Activated naive CD8-positive, alpha-beta T cell treated with anti-CD3 and anti-CD28 coated beads, Interleukin-2, amount 50 U/mL, for 24 hours (primary cell): ENCODE results near the gene TMC1.

ENCODE experiments used
- ATAC-seq: fragments of 150-1000 bp; cut with Tn5 transposase; one replicate; pipeline ENCODE4 v1.10.0; 2021
- DNase-seq: peaks from one replicate; pipeline ENCODE4 v3.0.0; 2021
- H3K27ac Mint-ChIP-seq: one replicate; pipeline ENCODE4 v1.8.0; 2021; ENCODE audit warnings: mild to moderate bottlenecking, mixed read lengths
- H3K27me3 Mint-ChIP-seq: one replicate; pipeline ENCODE4 v1.8.0; 2021; ENCODE audit warnings: mixed read lengths
- H3K36me3 Mint-ChIP-seq: one replicate; pipeline ENCODE4 v1.8.0; 2021; ENCODE audit warnings: low read depth, mixed read lengths
- H3K4me1 Mint-ChIP-seq: one replicate; pipeline ENCODE4 v1.8.0; 2021; ENCODE audit warnings: mixed read lengths
- H3K4me3 Mint-ChIP-seq: one replicate; pipeline ENCODE4 v1.8.0; 2021; ENCODE audit warnings: mild to moderate bottlenecking, moderate library complexity, mixed read lengths
- H3K9me3 Mint-ChIP-seq: one replicate; pipeline ENCODE4 v1.8.0; 2021; ENCODE audit warnings: mixed read lengths

TMC1 gene

DNA sequence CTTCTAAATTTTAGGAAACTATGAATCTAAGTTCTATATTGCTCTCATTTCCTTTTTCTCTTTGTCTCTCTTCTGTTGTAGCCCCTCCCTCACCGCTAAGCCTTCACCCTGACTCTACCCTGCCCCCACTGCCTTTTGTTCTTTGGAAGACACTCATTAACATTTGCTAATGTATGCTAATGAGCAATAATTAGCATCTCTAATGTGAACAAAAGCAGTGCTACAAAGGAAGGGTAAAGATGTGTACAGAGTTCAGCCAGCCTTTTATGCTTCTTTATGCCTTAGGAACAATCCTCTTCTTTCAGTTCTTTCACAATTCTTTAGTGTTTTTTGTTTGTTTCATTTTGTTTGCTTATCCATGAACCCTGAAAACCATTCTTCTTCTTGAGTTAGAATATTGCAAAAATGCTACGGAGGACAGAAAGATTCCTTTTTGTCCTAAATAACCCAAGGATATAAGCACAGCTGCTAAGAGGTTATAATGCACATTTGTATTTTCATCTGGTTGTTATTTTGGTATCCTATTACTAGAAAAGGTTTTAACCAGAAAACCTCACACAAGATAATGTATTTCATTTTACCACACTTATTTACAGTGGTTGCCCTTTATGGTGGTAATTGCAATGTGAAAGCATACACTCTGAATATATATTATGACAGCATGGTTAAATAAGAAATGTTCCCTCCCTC lies 159.3 kb downstream of the TMC1 start:
- ATAC-seq, result no peak
- Mint-ChIP-seq H3K4me1 (no peaks in the 10 kb centered on the region), H3K27ac (no peak overlapping the region), H3K36me3 (no peaks in the 10 kb centered on the region), H3K4me3 (no peak overlapping the region), H3K9me3 (no peaks in the 10 kb centered on the region), H3K27me3 (peaks cover 4% of the 10 kb centered on the region)
- DNase-seq, result no peak

GRCh38 chr9:72681283-72681630 lies 159.8 kb downstream of the TMC1 start:
- Mint-ChIP-seq H3K9me3 (no peaks in the 10 kb centered on the region), H3K4me1 (no peaks in the 10 kb centered on the region), H3K4me3 (no peak overlapping the region), H3K36me3 (no peaks in the 10 kb centered on the region), H3K27me3 (peaks cover 4% of the 10 kb centered on the region), H3K27ac (no peak overlapping the region)
- DNase-seq (no peak), ATAC-seq (no peak)

GRCh38 chr9:72684615-72685014 lies 163.2 kb downstream of the TMC1 start:
- DNase-seq (no peak), ATAC-seq (no peak)
- Mint-ChIP-seq H3K4me3 (no peak overlapping the region), H3K27ac (no peak overlapping the region), H3K9me3 (no peaks in the 10 kb centered on the region), H3K27me3 (peaks cover 6% of the 10 kb centered on the region), H3K4me1 (no peaks in the 10 kb centered on the region), H3K36me3 (no peaks in the 10 kb centered on the region)

GRCh38 chr9:72685911-72686310 lies 164.5 kb downstream of the TMC1 start:
- no peak for ATAC-seq
- no peak for DNase-seq
- no peak overlapping the region for H3K27ac Mint-ChIP-seq
- H3K36me3 Mint-ChIP-seq, result no peaks in the 10 kb centered on the region
- no peaks in the 10 kb centered on the region for H3K9me3 Mint-ChIP-seq
- H3K4me1 Mint-ChIP-seq, result no peaks in the 10 kb centered on the region
- H3K4me3 Mint-ChIP-seq, result no peak overlapping the region
- peaks cover 6% of the 10 kb centered on the region for H3K27me3 Mint-ChIP-seq

DNA sequence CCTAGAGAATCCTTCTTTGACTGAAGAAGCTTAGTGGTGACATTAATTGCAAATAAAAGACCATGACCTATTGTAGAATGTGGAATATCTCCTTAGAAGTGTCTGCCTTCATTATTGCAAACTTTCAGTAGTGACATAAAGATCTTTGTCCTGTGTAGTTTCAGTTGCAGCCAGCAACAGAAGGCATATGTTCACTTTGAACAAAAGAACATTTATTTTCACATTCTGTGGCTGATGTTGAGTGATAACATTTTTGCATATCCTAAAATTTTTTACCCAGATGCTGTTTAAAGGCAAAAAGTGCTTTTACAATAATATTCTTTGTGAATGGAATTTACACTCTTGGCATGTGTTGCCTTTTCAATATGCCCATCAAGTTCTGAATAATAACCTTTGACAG lies 165.9 kb downstream of the TMC1 start:
- Mint-ChIP-seq H3K9me3 (no peaks in the 10 kb centered on the region), H3K4me3 (no peak overlapping the region), H3K4me1 (no peaks in the 10 kb centered on the region), H3K36me3 (no peaks in the 10 kb centered on the region), H3K27me3 (peaks cover 6% of the 10 kb centered on the region), H3K27ac (no peak overlapping the region)
- DNase-seq, result no peak
- ATAC-seq, result no peak

DNA sequence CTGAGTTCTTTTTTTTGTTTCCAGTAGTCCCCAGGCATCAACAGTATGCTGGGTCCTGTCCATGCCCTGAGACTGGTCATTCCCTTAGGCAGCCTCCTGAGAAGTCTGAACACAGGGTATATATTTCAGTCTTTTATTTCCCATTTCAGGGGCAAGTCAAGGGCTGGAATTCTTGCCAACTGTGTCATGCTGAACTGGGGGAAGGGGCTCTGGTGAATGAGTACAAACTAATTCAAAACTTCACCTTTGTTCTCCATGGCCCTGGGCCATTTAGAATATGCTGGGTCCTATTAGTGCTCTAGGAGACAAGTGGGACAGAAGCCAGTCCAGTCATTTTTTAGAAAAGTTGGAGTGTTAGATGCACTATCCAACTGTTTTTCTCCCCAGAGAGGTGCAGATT lies 170.3 kb downstream of the TMC1 start:
- ATAC-seq (no peak), DNase-seq (no peak)
- Mint-ChIP-seq H3K9me3 (no peaks in the 10 kb centered on the region), H3K27ac (no peak overlapping the region), H3K36me3 (no peaks in the 10 kb centered on the region), H3K27me3 (peaks cover 8% of the 10 kb centered on the region), H3K4me1 (no peaks in the 10 kb centered on the region), H3K4me3 (no peak overlapping the region)

- ATAC-seq (no peak), DNase-seq (no peak)
- Mint-ChIP-seq H3K4me1 (no peaks in the 10 kb centered on the region), H3K4me3 (no peak overlapping the region), H3K27me3 (peaks cover 6% of the 10 kb centered on the region), H3K9me3 (no peaks in the 10 kb centered on the region), H3K27ac (no peak overlapping the region), H3K36me3 (no peaks in the 10 kb centered on the region)
Observed at GRCh38 chr9:72695365-72695764, 174.0 kb downstream of the TMC1 start.

DNA sequence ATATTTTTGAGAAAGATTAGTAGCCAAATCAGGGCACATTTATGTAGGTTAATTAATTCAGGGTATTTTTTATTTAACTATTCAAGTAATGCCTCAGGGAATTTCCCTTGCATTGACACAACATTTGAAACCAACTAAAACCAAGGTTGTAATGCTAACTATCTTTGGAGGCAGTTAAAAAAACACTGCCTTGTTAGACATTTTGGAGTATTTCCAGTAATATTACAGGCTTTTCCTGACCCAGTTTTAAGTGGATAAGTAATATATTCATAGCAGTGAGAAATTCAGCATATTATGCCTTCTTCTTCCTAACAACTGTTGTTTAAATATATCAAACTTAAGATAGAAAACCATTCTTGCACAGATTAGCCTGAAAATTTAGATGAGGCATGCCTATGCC lies 175.1 kb downstream of the TMC1 start:
- Mint-ChIP-seq H3K4me1 (no peaks in the 10 kb centered on the region), H3K27me3 (peaks cover 6% of the 10 kb centered on the region), H3K4me3 (no peak overlapping the region), H3K9me3 (no peaks in the 10 kb centered on the region), H3K36me3 (no peaks in the 10 kb centered on the region), H3K27ac (no peak overlapping the region)
- DNase-seq (no peak), ATAC-seq (no peak)

GRCh38 chr9:72701510-72701909 lies 180.1 kb downstream of the TMC1 start:
- Mint-ChIP-seq H3K9me3 (no peaks in the 10 kb centered on the region), H3K36me3 (no peaks in the 10 kb centered on the region), H3K27ac (no peak overlapping the region), H3K4me3 (no peak overlapping the region), H3K4me1 (no peaks in the 10 kb centered on the region), H3K27me3 (no peaks in the 10 kb centered on the region)
- ATAC-seq (no peak), DNase-seq (no peak)

- no peak overlapping the region for H3K27ac Mint-ChIP-seq
- no peaks in the 10 kb centered on the region for H3K9me3 Mint-ChIP-seq
- no peaks in the 10 kb centered on the region for H3K4me1 Mint-ChIP-seq
- H3K27me3 Mint-ChIP-seq, result no peaks in the 10 kb centered on the region
- DNase-seq, result no peak
- no peaks in the 10 kb centered on the region for H3K36me3 Mint-ChIP-seq
- no peak overlapping the region for H3K4me3 Mint-ChIP-seq
- no peak for ATAC-seq
Observed at GRCh38 chr9:72703574-72703973, 182.2 kb downstream of the TMC1 start.

- H3K4me1 Mint-ChIP-seq, result no peaks in the 10 kb centered on the region
- ATAC-seq (no peak), DNase-seq (no peak)
- no peak overlapping the region for H3K27ac Mint-ChIP-seq
- H3K36me3 Mint-ChIP-seq, result no peaks in the 10 kb centered on the region
- no peak overlapping the region for H3K4me3 Mint-ChIP-seq
- H3K9me3 Mint-ChIP-seq, result peaks cover 3% of the 10 kb centered on the region
- H3K27me3 Mint-ChIP-seq, result no peaks in the 10 kb centered on the region
Observed at GRCh38 chr9:72704688-72705375, 183.4 kb downstream of the TMC1 start.

- Mint-ChIP-seq H3K36me3 (no peaks in the 10 kb centered on the region), H3K4me3 (no peak overlapping the region), H3K4me1 (no peaks in the 10 kb centered on the region), H3K9me3 (no peaks in the 10 kb centered on the region), H3K27me3 (peaks cover 4% of the 10 kb centered on the region), H3K27ac (no peak overlapping the region)
- DNase-seq, result no peak
- ATAC-seq, result no peak
Observed at GRCh38 chr9:72718503-72718902, 197.1 kb downstream of the TMC1 start.

DNA sequence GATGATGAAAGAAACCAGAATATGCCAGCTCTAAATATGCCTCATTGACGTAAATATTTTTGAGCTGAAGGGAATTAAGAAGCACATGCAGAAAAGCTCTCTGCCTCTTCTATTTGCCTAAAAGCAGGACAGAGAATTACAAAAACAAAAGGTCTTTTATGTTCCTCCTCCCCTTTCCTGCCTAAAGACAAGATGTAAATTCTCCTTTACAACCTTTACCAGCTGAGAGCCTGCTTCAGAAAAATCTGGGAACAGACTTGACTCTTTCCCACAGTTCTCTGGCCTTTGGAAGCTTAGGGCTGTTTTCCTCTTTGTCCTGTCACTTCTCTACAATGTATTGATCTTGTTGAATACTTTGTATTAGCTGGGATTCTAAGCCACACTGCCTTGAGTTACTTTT lies 199.7 kb downstream of the TMC1 start:
- Mint-ChIP-seq H3K27ac (no peak overlapping the region), H3K36me3 (no peaks in the 10 kb centered on the region), H3K4me3 (no peak overlapping the region), H3K27me3 (peaks cover 2% of the 10 kb centered on the region), H3K4me1 (no peaks in the 10 kb centered on the region), H3K9me3 (no peaks in the 10 kb centered on the region)
- ATAC-seq, result no peak
- DNase-seq, result no peak

DNA sequence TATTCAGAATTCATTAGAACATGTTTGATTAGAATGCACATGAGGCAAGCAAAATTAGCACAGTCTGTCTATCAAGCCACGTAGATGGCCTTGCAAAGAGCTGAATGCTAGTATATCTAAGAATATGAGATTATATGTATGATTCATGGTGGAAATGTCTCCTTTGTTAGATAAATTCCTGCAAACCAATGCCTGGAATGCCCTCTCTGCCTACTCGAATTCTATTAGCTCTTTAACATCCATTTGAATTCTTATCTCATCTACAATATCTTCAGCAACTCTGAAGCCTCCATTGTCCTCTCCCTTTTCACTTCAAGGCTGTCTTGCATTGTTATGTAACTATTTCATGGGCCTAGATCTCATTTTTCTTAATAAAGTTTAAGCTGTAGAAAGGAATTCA lies 205.5 kb downstream of the TMC1 start:
- Mint-ChIP-seq H3K36me3 (no peaks in the 10 kb centered on the region), H3K9me3 (no peaks in the 10 kb centered on the region), H3K4me3 (no peak overlapping the region), H3K27me3 (peaks cover 3% of the 10 kb centered on the region), H3K27ac (no peak overlapping the region), H3K4me1 (no peaks in the 10 kb centered on the region)
- ATAC-seq (no peak), DNase-seq (no peak)

DNA sequence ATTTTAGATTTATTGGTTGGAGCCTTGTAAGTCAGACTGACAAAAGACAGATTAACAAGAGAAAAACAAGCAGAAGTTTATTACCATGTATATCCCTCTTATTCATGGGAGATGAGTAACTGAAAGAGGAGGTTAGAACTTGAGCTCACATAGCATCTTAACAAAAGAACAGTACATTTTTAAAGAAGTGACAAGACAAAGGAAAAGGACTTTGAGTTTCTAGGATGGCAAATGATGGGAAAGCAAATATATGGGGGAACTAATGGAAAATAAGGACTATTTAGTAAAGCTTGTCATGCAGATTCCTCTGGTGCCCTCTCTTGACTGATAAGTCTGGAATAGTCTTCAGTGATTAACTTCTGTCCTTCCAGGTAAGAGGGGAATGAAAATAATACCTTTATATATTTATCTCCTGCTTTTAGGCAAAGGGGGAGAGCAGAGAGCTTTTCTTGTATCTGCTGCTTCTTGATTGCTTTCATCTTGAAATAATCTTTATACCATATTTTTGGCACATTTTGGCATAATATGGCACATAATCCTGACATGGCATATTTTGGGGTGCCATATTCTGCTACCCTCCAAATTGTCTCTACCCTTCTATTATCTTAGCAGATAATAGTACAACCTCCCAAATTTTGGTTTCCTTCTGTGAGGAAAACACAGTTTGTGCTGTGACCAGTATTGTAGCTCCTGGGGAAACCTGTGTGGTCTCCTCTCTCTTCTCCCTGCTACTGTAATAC lies 206.8 kb downstream of the TMC1 start:
- H3K36me3 Mint-ChIP-seq, result no peaks in the 10 kb centered on the region
- H3K27me3 Mint-ChIP-seq, result peaks cover 3% of the 10 kb centered on the region
- no peak overlapping the region for H3K27ac Mint-ChIP-seq
- DNase-seq (no peak), ATAC-seq (no peak)
- H3K9me3 Mint-ChIP-seq, result no peaks in the 10 kb centered on the region
- no peaks in the 10 kb centered on the region for H3K4me1 Mint-ChIP-seq
- H3K4me3 Mint-ChIP-seq, result no peak overlapping the region
